Panc1 (cell line): Measurements from ENCODE around the gene DHRS7C. TPM values are rescaled to one million over a fixed set of nuclear protein-coding genes. Genes with fewer than 3 reads are reported as not detected.

Source experiments
- ATAC-seq: fragments of 200-7000 bp; cut with Tn5 transposase; 2 replicates; pipeline ENCODE4 v1.9.1; 2020; ENCODE audit warnings: mild to moderate bottlenecking, moderate library complexity
- Bru-seq: library from RNA; stranded (reverse); fragments of 400-500 nt; gene quantifications from one replicate; lab custom pipeline; 2021; lab: Mats Ljungman, UMichigan
- BruChase-seq, 2 experiments: library from RNA; stranded (reverse); fragments of 400-500 nt; gene quantifications; one replicate each; lab custom pipeline; 2021; lab: Mats Ljungman, UMichigan
- BruUV-seq: library from RNA; stranded (reverse); fragments of 400-500 nt; replicated peaks from 2 replicates; lab custom pipeline; 2021; lab: Mats Ljungman, UMichigan
- CTCF ChIA-PET: fragments of 300-600 bp; sonication (Branson Sonifier 250); formaldehyde crosslinking; loops from one replicate; lab custom pipeline; 2022; ENCODE audit warnings: antibody characterized with exemption; lab: Charles Lee
- POLR2A ChIA-PET: fragments of 300-600 bp; sonication (Branson Sonifier 250); formaldehyde crosslinking; loops from one replicate; lab custom pipeline; 2022; ENCODE audit warnings: antibody characterized with exemption; lab: Charles Lee
- DNase-seq: peaks from one replicate; pipeline ENCODE4 v3.0.0-alpha.2; 2010; ENCODE audit warnings: low read depth, low spot score
- H3K27ac ChIP-seq: 2 replicates; pipeline ENCODE4 v1.5.1; 2011; ENCODE audit warnings: mild to moderate bottlenecking, low read length, inconsistent platforms
- H3K27me3 ChIP-seq: fragments of 200-500 bp; sonication (Bioruptor generic); 2 replicates; pipeline ENCODE4 v1.6.0; 2014; ENCODE audit warnings: low read length, inconsistent platforms; ENCODE audit not compliant: control insufficient read depth, insufficient read depth
- H3K36me3 ChIP-seq: fragments of 200-500 bp; sonication (Bioruptor generic); 2 replicates; pipeline ENCODE4 v1.5.1; 2014; ENCODE audit warnings: inconsistent platforms, mild to moderate bottlenecking, low read length, moderate library complexity; ENCODE audit not compliant: control insufficient read depth, insufficient read depth
- H3K4me1 ChIP-seq: 2 replicates; pipeline ENCODE4 v1.5.1; 2011; ENCODE audit warnings: inconsistent platforms, mild to moderate bottlenecking, low read length, moderate library complexity; ENCODE audit not compliant: control insufficient read depth, insufficient read depth
- H3K4me3 ChIP-seq, 2 experiments: 2 replicates each; pipeline ENCODE4 v1.5.1; 2011 to 2012; ENCODE audit warnings: low read depth in 2 of 2, low read length in 2 of 2, mild to moderate bottlenecking in 2 of 2, inconsistent platforms in 1 of 2, moderate library complexity in 1 of 2
- H3K9me3 ChIP-seq: fragments of 200-500 bp; sonication (Bioruptor generic); 2 replicates; pipeline ENCODE4 v1.5.1; 2014; ENCODE audit warnings: low read depth, mild to moderate bottlenecking, inconsistent platforms, low read length, moderate library complexity; ENCODE audit not compliant: control insufficient read depth, insufficient read depth
- POLR2AphosphoS5 ChIP-seq: IDR thresholded peaks from 2 replicates; pipeline ENCODE4 v1.6.1; 2012; ENCODE audit warnings: mild to moderate bottlenecking, low read depth, low read length, moderate library complexity
- REST ChIP-seq, 2 experiments: IDR thresholded peaks; 2 replicates each; pipeline ENCODE4 v1.6.1; 2011 to 2012; ENCODE audit warnings: low read depth in 2 of 2, control low read depth in 1 of 2, low read length in 1 of 2, mild to moderate bottlenecking in 1 of 2, moderate library complexity in 1 of 2; ENCODE audit not compliant: insufficient read depth in 1 of 2
- SIN3A ChIP-seq: IDR thresholded peaks from 2 replicates; pipeline ENCODE4 v1.6.1; 2012; ENCODE audit warnings: low read depth, mild to moderate bottlenecking, low read length, moderate library complexity, borderline replicate concordance; ENCODE audit not compliant: insufficient read depth
- TCF7L2 ChIP-seq: IDR thresholded peaks from 2 replicates; pipeline ENCODE4 v1.6.1; 2011; ENCODE audit warnings: mild to moderate bottlenecking, low read depth, low read length, inconsistent platforms
- in situ Hi-C: cut with HindIII; loops from 2 replicates; pipeline ENCODE4 v1.10.0; 2016; ENCODE audit warnings: low sequenced_read_pairs, low pct_unique_long_range_greater_than_20kb
- intact Hi-C: fragments of 100-400 bp; cut with micrococcal nuclease; formaldehyde crosslinking; loops from one replicate; pipeline ENCODE4 v1.10.0; 2022; ENCODE audit not compliant: unreplicated experiment
- long read RNA-seq: library from polyadenylated mRNA; unstranded; transcript quantifications from one replicate; pipeline ENCODE4 v2.0.0, GENCODE V29; 2021; ENCODE audit not compliant: unreplicated experiment
- polyA plus RNA-seq: library from polyadenylated mRNA; unstranded; fragments of >200 nt; gene quantifications from one replicate; pipeline ENCODE4 v1.2.1, GENCODE V29; 2012; ENCODE audit warnings: missing spikeins; ENCODE audit not compliant: insufficient read length
- total RNA-seq: library from RNA; stranded (reverse); gene quantifications from one replicate; pipeline ENCODE4 v1.2.1, GENCODE V29; 2021; ENCODE audit not compliant: unreplicated experiment
- TF ChIP-seq, protein P1 (sequence below): fragments of 450-650 bp; IDR thresholded peaks from 2 replicates; pipeline ENCODE4 v1.5.1; 2017; ENCODE audit warnings: mild to moderate bottlenecking

DHRS7C gene, protein sequence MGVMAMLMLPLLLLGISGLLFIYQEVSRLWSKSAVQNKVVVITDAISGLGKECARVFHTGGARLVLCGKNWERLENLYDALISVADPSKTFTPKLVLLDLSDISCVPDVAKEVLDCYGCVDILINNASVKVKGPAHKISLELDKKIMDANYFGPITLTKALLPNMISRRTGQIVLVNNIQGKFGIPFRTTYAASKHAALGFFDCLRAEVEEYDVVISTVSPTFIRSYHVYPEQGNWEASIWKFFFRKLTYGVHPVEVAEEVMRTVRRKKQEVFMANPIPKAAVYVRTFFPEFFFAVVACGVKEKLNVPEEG
- total RNA-seq: not detected
- polyA plus RNA-seq: not detected
- Bru-seq, nascent RNA: not detected
- not detected for BruChase-seq, experiment 1, labeled RNA remaining after a 2-hour chase
- not detected for BruChase-seq, experiment 2, labeled RNA remaining after a 6-hour chase
- long read RNA-seq: 0 reads

DNA sequence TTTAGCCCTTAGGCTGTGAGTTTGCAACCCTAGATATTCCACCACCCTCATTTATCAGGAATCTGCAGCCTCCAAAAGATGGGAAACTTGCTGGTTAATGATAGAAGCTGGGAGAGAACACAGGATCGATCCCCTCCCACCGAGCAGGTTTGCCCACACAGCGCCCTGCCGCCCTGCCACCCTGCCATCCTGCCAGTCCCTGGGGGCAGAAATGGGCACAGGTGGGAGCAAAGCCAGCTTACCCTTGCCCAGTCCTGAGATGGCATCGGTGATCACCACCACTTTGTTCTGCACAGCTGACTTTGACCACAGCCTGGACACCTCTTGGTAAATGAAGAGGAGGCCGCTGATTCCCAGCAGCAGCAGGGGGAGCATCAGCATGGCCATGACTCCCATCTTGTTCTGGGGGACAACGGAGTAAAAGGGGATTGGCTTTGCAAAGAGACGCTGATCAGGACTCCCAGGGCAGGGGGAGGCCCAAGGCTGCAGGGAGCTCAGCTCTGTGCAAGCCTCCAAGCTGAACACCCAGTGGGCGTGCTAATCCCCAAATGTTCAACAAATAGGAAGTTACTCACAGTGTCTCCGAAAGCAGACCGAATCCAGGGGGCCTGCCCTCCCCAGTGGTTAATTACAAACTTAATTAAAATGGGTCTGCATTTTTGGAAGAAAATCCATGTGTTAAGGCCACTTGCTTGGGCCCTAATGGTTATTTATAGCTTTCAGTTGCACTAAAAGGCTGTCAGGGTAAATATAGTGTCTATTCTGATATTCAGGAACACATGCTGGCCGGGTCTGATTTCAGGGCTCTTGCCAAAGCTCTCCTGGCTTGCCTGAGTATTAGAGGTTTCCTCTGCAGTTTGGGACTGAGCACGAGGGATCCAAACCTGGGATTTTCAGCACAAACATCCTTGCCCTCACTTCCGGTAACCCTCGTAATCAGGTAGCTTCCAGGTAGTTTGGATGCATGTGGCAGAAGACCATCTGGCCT is at the start of gene DHRS7C:
Gene DHRS7C, minus strand, starts transcription at position 704 of the 988 bp plus-strand sequence. Its CDS starts 308 bp downstream, at position 396.
- intact Hi-C loops: no loop called here
- BruUV-seq: no TSS peak

DNA sequence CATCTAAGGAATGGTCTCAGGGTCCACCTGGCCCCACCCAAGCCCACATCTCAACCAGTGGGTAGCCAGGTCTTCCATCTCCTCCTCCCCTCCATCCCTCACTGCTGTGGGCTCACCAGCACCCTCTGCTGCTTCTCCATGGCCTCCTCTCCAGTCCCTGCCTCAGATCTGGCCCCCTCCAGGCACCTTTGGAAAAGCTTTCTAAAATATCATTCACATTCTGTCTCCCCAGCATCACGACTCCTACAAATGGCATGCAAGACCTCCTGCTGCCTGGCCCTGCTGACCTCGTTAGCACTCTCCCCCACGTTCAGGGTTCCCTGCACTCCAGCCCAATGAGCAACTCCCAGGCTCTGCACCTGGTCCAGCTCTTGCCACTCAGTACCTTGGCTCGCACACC is 48.0 kb upstream of the DHRS7C start:
- ChIA-PET CTCF (no interaction called here), POLR2A (no interaction called here)
- ATAC-seq (no peak), DNase-seq (no peak)
- Histone ChIP-seq H3K27ac (no peak overlapping the region), H3K4me3 (no peak overlapping the region), H3K36me3 (no peaks in the 10 kb centered on the region; the same call in 1 of the 2 replicates), H3K9me3 (no peaks in the 10 kb centered on the region), H3K4me1 (no peaks in the 10 kb centered on the region; the same call in 1 of the 2 replicates), H3K27me3 (no peaks in the 10 kb centered on the region)
- no TSS peak for BruUV-seq
- intact Hi-C loops (no loop called here), in situ Hi-C loops (no loop called here)
- TF ChIP-seq REST (IDR thresholded peaks at IDR 0.05; ENCODE audit: insufficient read depth in 1 of 2, low read depth in 2 of 2, low read length in 1 of 2) (no peak), TCF7L2 (no peak), SIN3A (no peak), POLR2AphosphoS5 (no peak)
- TF ChIP-seq, protein P1, sequence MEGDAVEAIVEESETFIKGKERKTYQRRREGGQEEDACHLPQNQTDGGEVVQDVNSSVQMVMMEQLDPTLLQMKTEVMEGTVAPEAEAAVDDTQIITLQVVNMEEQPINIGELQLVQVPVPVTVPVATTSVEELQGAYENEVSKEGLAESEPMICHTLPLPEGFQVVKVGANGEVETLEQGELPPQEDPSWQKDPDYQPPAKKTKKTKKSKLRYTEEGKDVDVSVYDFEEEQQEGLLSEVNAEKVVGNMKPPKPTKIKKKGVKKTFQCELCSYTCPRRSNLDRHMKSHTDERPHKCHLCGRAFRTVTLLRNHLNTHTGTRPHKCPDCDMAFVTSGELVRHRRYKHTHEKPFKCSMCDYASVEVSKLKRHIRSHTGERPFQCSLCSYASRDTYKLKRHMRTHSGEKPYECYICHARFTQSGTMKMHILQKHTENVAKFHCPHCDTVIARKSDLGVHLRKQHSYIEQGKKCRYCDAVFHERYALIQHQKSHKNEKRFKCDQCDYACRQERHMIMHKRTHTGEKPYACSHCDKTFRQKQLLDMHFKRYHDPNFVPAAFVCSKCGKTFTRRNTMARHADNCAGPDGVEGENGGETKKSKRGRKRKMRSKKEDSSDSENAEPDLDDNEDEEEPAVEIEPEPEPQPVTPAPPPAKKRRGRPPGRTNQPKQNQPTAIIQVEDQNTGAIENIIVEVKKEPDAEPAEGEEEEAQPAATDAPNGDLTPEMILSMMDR: no peak

More for the DNA sequence above, at the start of gene DHRS7C:
- Histone ChIP-seq H3K27me3 (no peaks in the 10 kb centered on the region), H3K9me3 (no peaks in the 10 kb centered on the region), H3K27ac (no peak within 1 kb of the TSS), H3K4me1 (no peaks in the 10 kb centered on the region), H3K4me3 (no peak within 1 kb of the TSS), H3K36me3 (no peaks in the 10 kb centered on the region)
- TF ChIP-seq SIN3A (no peak), REST (IDR thresholded peaks at IDR 0.05; ENCODE audit: insufficient read depth in 1 of 2, low read depth in 2 of 2, low read length in 1 of 2) (no peak)
- DNase-seq (no peak), ATAC-seq (no peak)
- ChIA-PET POLR2A (no interaction called here), CTCF (no interaction called here)
- in situ Hi-C loops: no loop called here
